GM18508 (cell line): ENCODE results near the gene CIB4.
"Not testable (repeated sequence)": the region's sequence is repeated elsewhere in the genome, so short reads cannot be mapped to it uniquely, and the experiment has no call there.

Experiments
- ATAC-seq: cut with Tn5 transposase; IDR thresholded peaks from one replicate; pipeline ENCODE4 v1.9.1; 2021; ENCODE audit warnings: moderate number of reproducible peaks; ENCODE audit not compliant: insufficient read depth, unreplicated experiment

CIB4 gene

DNA sequence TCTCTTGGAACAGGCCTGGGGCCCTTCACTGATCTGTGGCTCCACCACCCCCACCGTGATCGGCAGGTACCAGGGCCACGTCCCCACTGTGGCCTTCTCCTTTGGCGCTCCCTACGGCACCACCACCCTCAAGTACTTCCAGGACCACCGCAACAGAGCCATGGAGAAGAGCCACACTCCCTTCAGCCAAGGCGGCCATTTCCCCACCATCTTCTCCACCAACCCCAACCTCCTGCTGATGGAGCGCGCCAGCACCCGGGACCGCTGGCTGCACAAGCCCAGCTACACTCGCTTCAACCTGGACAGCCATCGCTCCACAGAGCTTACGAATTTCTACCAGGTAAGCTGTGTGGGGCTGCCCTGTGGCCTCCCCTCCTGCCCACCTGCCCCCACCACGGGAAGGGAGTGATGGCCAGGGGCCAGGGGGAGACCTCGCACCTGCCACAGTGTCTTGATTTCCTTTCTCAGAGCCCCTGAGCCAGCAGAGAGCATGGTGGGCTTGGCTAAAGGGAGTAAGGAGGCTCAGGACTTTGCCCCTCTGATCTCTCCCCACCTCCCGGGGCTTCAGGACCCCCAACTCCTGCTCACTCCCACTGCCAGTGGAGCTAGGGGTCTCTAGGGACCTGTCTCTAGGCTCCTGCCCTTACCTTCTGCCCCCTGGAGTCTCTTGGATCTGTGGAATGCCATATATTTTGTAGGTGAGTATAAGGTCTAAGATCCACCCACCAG is 65.2 kb downstream of the CIB4 start:
- no peak for ATAC-seq

DNA sequence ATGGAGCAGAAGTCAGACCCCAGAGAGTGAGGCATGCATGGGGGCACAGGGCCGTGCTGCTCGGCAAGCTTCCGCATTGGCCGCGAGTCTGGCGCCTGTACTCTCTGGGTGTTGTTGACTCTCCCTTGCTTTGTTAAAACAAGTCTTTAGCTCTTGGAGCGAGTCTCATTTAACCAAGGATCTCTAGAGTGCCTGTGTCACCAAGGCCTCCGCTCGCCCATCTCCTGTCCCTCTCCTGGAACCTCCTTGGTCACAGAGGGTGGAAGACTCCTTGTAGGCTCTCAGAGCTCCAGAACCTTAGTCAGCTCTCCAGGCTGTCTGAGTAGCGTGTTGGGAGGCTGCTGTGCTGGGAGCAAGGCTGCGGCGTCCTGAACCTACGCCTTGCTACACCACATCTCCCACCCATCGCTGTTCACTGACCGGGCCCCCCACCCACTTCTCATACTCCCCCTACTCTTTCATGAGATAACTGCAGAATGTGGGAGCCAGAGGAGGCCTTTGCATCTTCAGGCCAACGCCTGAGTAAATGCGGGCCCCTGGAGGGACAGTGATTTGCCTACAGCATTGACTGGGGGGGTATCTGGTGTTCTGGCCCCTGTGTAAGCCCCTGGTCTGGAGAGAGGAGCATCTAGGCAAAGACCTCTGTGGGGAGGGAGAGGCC is 66.1 kb downstream of the CIB4 start:
- ATAC-seq: no peak

DNA sequence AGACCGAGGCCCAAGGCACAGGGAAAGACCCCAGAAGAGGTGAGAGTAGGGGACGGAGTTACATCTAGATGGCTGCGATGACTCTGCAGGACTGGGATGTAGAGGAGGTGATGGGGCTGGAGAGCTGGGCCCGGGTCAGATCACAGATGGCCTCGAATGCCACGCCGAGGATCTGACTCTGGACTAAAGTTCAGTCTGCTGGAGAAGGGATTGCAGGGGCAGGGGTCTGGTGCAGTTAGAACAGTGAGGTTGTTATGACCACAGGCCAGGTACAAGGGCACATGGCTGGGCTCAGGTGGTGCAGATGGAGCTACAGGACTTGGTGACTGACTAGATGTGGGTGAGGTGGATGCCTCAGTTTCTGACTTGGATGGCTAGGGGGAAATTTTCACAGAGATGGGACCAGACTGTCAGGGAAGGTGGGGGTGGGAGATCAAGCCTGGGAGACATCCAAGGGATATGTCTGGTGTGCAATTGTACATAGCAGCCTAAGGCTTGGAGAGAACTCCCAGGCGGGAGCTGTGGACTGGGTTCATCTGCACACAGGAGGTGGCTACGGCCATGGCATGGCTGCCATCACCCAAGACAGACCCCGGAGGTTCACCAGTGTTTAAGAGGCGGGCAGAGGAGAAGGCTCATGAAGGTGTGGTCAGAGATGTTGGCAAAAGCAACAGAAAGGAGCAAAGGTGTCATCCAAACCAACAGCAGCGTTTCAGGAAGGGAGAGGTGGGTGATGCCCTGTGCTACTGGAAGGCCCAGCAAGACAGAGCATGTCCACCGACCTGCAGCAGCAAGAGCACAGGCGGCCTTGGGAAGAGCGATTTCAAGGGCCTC is 66.9 kb downstream of the CIB4 start:
- ATAC-seq: no peak

DNA sequence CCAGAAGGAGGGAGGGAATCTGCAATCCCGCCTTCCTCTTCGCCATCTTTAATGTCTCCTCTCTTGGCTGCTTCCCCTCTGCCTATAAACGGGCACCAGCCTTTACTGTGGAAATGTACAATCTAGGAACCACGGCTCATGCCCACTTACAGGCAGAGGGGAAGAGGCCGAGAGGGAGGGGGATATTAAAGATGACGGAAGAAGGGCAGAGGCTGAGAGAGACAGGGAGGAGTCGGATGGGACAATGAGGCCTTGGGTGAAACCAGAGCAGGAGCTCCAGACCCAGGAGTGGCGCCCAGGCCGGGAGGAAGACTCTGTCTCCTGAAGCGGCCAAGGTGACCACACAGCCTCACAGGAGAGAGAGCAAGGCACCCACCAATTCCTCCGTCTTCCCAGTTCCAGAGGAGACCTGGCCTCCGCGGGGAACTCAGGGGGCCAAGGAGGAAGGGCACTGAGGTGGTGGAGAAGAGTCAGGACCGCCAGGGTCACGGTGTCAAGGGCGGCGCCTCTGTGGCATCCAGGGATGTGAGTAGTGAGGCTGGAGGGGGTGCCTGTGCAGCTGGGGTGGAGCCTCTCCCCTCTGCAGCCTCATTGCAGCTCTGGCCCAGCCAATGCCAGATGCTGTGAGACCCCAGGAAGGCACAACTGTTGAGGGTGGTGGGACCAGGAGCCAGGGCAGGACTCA is 67.8 kb downstream of the CIB4 start:
- ATAC-seq: no peak

GRCh38 chr2:26572591-26572990 is 68.6 kb downstream of the CIB4 start:
- no peak for ATAC-seq

- ATAC-seq: no peak
Measured at GRCh38 chr2:26571316-26571715, 69.8 kb downstream of the CIB4 start.

GRCh38 chr2:26570083-26570430 is 71.1 kb downstream of the CIB4 start:
- ATAC-seq: no peak

DNA sequence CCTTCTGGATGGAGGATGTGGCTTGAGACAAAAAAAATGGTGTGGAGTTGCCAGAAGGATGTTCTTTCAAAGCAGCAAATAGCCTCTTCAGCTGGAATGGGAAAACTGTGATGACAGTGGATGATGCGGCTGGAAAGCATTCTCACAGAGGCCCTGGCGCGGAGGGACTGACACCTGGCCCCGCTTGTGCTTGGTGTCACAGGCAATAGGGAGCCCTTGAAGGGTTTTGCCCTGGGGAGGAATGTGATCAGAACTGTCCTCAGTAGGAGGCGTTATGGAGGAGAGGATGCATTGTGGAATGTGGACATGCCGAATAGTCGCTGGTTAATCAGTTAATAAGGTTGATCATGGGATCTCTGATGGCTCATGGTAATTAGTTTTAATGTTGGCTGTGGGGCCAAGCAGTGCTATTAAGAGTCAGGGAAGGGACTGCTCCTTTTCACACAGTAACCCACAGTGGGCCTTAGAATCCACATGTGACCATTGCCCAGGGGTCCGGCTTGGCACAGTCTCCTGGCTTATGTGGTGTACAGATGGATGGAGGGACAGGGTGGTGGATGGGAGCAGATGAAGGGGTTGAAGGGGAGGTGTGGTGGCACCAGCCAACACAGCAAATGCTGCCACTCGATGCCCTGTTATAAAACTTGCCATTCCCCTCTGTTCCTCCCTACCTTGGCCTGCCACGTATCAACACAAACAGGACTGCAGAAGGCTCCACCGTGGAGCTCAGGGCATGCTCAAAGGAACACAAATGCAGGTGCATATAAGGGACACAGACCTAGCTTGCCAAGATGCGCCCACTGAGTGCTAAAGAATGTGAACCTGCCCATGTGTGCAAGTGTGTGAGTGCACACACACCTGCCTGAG is 71.7 kb downstream of the CIB4 start:
- no peak for ATAC-seq

DNA sequence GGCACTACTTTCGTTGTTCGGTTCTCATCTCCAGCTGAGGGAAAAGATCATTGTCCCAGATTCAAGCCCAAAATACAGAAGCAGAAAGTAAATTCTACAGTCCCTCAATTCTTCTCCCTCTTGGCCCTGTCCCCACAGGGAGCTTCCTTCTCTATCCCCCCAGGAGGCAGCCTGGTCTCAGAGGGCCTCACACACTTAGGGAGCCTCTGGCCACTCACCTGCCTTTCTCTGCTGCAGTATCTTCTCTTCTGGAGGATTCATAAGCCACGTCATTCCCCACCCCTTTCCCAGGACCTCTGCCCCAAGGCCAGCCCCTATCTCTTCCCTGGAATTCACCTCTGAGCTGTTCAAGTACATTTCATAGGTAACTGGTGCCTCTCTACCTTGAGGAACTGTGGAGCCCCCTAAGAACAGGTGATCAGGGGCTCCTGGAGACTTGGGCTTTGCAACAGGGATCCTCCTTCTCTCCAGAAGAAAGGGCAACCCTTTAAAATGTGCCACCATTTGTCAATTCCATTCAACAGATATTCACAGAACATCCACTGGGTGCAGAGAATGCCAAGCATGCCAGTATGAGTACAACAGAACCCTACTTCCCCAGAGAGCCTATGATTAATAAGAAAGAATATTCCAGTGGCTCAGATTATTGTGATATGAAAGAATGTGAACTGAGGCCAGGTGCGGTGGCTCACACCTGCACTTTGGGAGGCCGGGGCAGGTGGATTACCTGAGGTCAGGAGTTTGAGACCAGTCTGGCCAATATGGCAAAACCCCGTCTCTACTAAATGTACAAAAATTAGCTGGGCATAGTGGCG is 72.9 kb downstream of the CIB4 start:
- ATAC-seq: no peak

DNA sequence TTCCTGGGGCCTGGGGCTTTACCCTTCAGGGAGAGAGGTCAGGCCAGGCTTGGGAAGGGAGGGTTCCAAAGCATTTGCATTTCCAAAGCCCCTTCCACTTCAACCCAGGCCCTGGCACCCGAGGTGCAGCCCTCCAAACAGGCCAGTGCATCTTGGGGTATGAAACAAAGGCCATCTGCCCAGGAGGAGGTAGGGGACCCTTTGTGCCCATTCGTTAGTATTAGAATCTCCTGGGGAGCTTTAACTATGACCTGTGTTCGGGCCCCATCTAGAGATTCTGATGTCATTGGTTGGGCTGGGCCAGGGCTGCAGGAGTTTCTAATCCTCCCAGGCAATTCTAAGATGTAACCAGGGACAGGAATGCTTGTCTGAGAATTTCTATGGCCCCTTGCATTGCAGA is 73.6 kb downstream of the CIB4 start:
- no peak for ATAC-seq

GRCh38 chr2:26566731-26567130 is 74.4 kb downstream of the CIB4 start:
- ATAC-seq: not testable (repeated sequence)

DNA sequence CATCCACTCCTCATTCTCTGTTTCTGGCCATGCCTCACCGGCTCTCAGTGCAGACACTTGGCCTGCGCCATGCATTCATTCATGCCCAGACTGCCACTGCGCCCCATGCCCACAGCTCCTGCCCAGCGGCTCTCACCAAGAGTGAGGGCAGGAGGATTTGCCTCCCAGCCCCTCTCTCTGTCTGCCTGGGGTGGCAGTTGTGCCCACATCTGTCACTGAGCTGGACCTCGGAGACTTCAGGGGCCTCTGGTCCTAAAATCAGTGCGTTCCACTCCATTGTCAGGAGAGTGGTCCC is 75.1 kb downstream of the CIB4 start:
- ATAC-seq: no peak

- no peak for ATAC-seq
Measured at GRCh38 chr2:26564121-26564644, 77.0 kb downstream of the CIB4 start.

GRCh38 chr2:26563686-26564085 is 77.5 kb downstream of the CIB4 start:
- ATAC-seq: no peak

- no peak for ATAC-seq
Measured at GRCh38 chr2:26562811-26563645, 78.1 kb downstream of the CIB4 start.

DNA sequence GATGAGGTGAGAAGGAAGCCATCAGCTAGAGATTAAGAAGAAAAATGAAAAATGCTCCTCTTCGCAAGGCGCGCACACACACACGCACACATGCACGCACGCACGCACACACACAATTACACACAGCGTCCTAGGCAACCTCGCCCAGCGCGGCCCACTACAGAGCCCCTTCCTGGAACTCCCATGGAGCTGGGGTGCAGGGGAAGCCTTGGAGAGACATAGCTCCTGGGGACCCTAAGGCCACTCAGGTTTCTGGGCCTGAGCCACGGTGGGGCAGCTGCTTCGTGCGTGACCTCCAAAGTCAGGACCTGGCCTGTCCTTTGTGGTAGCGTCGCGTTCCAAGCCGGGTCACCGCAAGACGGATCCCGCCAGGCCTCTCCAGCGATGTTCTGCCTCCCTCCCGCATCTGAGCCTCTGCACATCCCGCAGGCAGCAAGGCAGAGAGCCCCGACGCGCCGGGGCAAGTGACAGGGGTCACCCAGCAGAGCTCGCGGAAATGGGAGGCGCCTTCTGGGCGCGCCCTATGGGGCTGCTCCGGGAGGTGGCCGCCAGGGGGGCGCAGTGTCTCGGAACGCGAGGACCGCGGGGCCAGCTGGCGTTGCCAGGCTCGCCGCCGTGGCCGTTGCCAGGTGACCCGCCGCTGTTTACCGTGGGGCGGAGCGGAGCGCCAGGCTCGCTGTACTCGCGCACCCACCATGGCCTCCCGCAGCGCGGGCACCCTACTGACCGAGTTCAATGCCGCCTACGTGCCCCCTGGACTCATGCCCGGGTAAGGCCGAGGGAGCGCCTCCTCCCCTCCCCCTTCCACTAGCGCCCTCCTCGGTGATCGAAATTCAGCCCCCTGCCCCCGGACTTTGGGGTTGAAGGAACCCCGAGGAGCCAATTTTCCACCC is 79.0 kb downstream of the CIB4 start:
- no peak for ATAC-seq

DNA sequence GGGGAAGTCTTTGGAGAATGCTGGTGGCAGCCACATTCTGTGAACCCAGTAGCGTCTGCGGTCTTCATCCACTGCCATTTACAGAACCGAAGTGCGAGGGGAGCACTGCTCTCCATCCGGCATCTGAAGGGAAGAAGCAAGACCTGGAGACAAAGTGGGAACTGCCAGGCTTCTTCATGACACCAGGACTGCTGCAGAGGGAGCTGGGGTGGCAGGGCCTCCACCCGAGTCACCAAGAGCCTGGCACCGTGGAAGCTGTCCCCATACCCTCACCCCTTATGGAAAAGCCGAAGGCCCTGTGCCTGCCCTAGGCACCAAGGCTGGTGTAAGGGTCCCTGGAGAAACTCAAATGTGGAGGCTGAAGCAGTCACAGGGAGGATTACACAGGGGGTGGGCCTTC is 79.8 kb downstream of the CIB4 start:
- no peak for ATAC-seq
